GM21526 (cell line): ENCODE measurements around the gene DFFA.
A peak's percentile ranks its signal among the peaks of the same experiment; 100 is the strongest.
"Not testable (repeated sequence)": the region's sequence is repeated elsewhere in the genome, so short reads cannot be mapped to it uniquely, and the experiment has no call there.

Experiments used
- ATAC-seq: cut with Tn5 transposase; IDR thresholded peaks from one replicate; pipeline ENCODE4 v1.9.1; 2021; ENCODE audit warnings: moderate library complexity; ENCODE audit not compliant: unreplicated experiment, low FRiP score

Gene DFFA

GRCh38 chr1:10431070-10431730 lies 41.1 kb downstream of the DFFA start:
- no peak for ATAC-seq

DNA sequence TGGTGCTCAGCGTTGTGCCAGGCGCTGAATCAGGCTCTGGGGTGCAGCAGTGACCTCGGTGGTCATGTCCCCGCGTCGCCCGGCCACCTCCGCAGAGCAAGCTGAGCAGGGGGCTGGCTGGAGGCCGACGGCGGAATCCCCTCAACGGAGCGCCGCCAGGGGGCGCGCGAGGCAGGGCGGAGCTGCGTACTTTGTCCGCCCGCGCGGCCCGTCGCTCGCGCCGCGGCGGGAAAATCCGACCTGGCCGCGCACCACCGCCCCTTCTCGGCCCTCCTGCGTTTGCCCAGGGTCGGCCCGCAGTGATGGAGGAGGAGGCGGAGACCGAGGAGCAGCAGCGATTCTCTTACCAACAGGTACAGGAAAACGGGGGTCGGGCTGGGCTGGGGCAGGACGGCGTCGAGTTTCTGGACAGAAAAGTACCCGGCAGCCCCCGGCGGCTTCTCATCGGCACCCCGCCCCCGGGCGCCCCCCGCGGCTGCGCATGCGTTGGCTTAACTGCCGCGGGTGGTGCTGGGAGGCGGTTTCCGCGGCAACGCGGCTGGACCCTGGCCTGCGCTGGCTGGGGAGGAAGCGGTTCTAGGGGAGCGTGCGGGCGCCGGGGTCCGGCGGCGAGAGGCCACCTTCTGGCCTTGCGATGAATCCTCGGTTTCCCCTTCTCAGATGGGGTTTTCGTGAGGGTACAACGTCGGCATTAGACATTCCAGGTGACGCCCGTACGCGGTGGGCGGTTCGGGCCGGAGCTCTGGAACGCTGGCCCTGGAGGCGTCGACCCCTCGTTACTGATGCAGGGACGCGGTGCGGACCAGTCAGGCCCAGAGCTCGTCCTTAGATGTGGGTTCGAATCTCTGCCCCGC lies 41.9 kb downstream of the DFFA start, which contains the start of gene CENPS:
CENPS (plus strand) TSS at position 218 of the 854 bp plus-strand sequence; CDS start at position 303, 85 bp downstream.
- ATAC-seq = peak; percentile 71

DNA sequence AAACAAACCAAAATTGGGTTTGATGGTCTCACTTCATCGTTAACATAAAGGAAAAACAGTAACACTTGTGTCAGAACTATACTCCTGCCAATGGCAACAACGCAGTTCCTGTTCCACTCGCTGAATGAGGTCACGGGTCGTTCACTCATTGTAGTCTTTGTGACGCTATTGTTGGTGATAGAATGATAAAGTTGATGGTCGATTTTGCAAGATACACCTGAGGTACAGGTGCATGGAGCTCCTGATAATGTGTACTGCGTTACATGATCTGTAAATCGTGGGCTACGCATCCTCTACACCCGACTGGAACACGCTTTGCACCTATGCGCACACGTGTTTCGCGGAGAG lies 42.5 kb downstream of the DFFA start:
- ATAC-seq = peak; percentile 12

- ATAC-seq = no peak
These were observed 43.3 kb downstream of the DFFA start for GRCh38 chr1:10428984-10429383.

DNA sequence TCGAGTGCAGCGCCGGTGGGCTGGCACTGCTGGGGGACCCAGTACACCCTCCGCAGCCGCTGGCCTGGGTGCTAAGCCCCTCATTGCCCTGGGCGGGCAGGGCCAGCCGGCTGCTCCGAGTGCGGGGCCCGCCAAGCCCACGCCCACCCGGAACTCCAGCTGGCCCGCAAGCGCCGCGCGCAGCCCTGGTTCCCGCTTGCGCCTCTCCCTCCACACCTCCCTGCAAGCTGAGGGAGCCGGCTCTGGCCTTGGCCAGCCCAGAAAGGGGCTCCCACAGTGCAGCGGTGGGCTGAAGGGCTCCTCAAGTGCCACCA lies 45.8 kb downstream of the DFFA start:
- not testable (repeated sequence) for ATAC-seq

- ATAC-seq = not testable (repeated sequence)
These were observed 46.3 kb downstream of the DFFA start for GRCh38 chr1:10425826-10426534.

- ATAC-seq = no peak
These were observed 47.7 kb downstream of the DFFA start for GRCh38 chr1:10424651-10425050.

DNA sequence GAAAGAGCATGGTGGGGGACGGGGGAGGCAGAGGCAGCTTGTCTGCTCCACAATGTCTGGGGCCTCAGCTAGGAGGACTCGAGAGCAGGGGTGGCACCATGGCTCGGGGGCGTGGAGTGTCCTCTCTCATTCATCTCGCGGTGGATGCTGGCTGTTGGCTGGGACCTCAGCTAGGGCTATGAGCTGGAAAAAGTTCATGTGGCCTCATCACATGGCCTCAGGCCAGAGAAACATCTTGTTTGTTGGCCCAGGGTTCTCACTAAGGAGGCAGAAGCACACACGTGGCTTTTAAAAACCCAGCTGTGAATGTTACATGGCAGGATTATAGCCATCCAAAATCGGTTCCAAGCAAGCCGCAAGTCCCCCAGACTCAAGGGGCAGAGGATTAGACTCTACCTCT lies 48.3 kb downstream of the DFFA start:
- no peak for ATAC-seq

DNA sequence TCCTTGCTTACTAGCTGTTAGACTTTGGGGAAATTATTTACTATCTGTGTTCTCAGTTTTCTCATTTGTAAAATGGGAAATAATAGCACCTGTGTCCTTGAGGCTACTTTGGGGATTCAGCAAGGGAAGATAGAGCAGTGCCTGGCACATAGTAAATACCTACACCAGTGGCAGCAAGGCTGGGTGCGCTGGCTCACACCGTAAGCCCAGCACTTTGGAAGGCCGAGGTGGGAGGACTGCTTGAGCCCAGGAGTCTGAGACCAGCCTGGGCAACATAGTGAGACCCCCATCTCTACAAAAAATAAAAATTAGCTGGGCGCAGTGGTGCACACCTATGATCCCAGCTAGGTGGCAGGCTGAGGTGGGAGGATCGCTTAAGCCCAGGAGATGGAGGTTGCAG lies 50.7 kb downstream of the DFFA start:
- no peak for ATAC-seq

- no peak for ATAC-seq
These were observed 53.0 kb downstream of the DFFA start for GRCh38 chr1:10419351-10419750.

- ATAC-seq = not testable (repeated sequence)
These were observed 53.6 kb downstream of the DFFA start for GRCh38 chr1:10418741-10419140.

- ATAC-seq = not testable (repeated sequence)
These were observed 56.4 kb downstream of the DFFA start for GRCh38 chr1:10415967-10416366.

GRCh38 chr1:10415211-10415930 lies 57.0 kb downstream of the DFFA start:
- ATAC-seq = no peak

DNA sequence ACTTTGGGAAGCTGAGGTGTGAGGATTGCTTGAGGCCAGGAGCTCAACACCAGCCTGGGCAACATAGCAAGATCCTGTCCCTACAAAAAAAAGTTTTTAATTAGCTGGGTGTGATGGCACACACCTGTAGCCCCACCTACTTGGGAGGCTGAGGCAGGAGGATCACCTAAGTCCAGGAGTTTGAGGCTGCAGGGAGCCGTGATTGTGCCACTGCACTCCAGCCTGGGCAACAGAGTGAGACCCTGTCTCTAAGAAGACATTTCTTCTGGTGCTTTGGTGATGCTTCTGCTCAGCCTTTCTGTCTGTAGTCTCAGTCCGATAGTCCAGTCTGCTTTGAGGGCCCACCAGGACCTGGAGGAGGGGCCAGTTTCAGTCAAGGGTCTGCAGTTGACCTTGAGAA lies 65.1 kb downstream of the DFFA start:
- no peak for ATAC-seq
